CD4-positive, alpha-beta memory T cell (primary cell): ENCODE data around the gene NOL4L. TPM values are rescaled to one million over a fixed set of nuclear protein-coding genes. Genes with fewer than 3 reads are reported as not detected.
A peak's percentile ranks its signal among the peaks of the same experiment; 100 is the strongest.
"Not testable (repeated sequence)": the region's sequence is repeated elsewhere in the genome, so short reads cannot be mapped to it uniquely, and the experiment has no call there.

Experiments
- CTCF ChIA-PET: fragments of 350-600 bp; sonication (Branson Sonifier 250); formaldehyde crosslinking; loops from one replicate; lab custom pipeline; 2021; ENCODE audit warnings: inconsistent platforms; ENCODE audit not compliant: partially characterized antibody; lab: Charles Lee
- POLR2A ChIA-PET: fragments of 350-600 bp; sonication (Branson Sonifier 250); formaldehyde crosslinking; loops from one replicate; lab custom pipeline; 2021; ENCODE audit not compliant: partially characterized antibody; lab: Charles Lee
- DNase-seq, 5 donors: peaks; one replicate each; pipeline versions ENCODE4 v3.0.0 to v3.0.0-alpha.2; 2020 to 2022; ENCODE audit warnings: mixed read lengths in 1 of 5
- H3K27ac ChIP-seq: one replicate; pipeline ENCODE4 v1.7.0; 2013; ENCODE audit warnings: low read depth, low read length
- H3K27me3 ChIP-seq: 2 replicates; pipeline ENCODE4 v1.7.0; 2013; ENCODE audit warnings: mild to moderate bottlenecking, low read length, moderate library complexity; ENCODE audit not compliant: insufficient read depth
- H3K36me3 ChIP-seq: 2 replicates; pipeline ENCODE4 v1.7.0; 2013; ENCODE audit warnings: mild to moderate bottlenecking, low read length, moderate library complexity; ENCODE audit not compliant: insufficient read depth
- H3K4me1 ChIP-seq: 2 replicates; pipeline ENCODE4 v1.7.0; 2013; ENCODE audit warnings: mild to moderate bottlenecking, low read length, moderate library complexity; ENCODE audit not compliant: insufficient read depth
- H3K4me3 ChIP-seq, 2 donors: one replicate each; pipeline ENCODE4 v1.7.0; 2013; ENCODE audit warnings: low read length in 2 of 2, mild to moderate bottlenecking in 1 of 2
- H3K9me3 ChIP-seq, 2 donors: one replicate each; pipeline ENCODE4 v1.7.0; 2013; ENCODE audit warnings: low read length in 2 of 2, control low read depth in 1 of 2; ENCODE audit not compliant: control insufficient read depth in 1 of 2
- H3K27ac Mint-ChIP-seq, 7 donors: one replicate each; pipeline ENCODE4 v1.8.0; 2020 to 2021; ENCODE audit warnings: mixed read lengths in 7 of 7, mild to moderate bottlenecking in 6 of 7, inconsistent platforms in 3 of 7, moderate library complexity in 3 of 7
- H3K27me3 Mint-ChIP-seq, 2 donors: one replicate each; pipeline ENCODE4 v1.8.0; 2020 to 2021; ENCODE audit warnings: mixed read lengths in 2 of 2
- H3K36me3 Mint-ChIP-seq, 2 donors: one replicate each; pipeline ENCODE4 v1.8.0; 2020 to 2021; ENCODE audit warnings: mixed read lengths in 2 of 2, inconsistent platforms in 1 of 2, mild to moderate bottlenecking in 1 of 2
- H3K4me1 Mint-ChIP-seq, 4 donors: one replicate each; pipeline ENCODE4 v1.8.0; 2020 to 2021; ENCODE audit warnings: mixed read lengths in 4 of 4, mild to moderate bottlenecking in 1 of 4
- H3K4me3 Mint-ChIP-seq, 8 donors: one replicate each; pipeline ENCODE4 v1.8.0; 2020 to 2021; ENCODE audit warnings: mixed read lengths in 8 of 8, mild to moderate bottlenecking in 7 of 8, moderate library complexity in 6 of 8, inconsistent platforms in 3 of 8
- H3K9me3 Mint-ChIP-seq, 8 donors: one replicate each; pipeline ENCODE4 v1.8.0; 2020 to 2021; ENCODE audit warnings: mixed read lengths in 8 of 8, mild to moderate bottlenecking in 5 of 8, inconsistent platforms in 3 of 8, moderate library complexity in 1 of 8
- intact Hi-C: fragments of 100-400 bp; cut with micrococcal nuclease; formaldehyde crosslinking; loops from one replicate; pipeline ENCODE4 v1.15.1; 2023
- polyA plus RNA-seq, 2 donors: library from polyadenylated mRNA; unstranded; fragments of 300-500 nt; fragmentation: Illumina TruSeq; gene quantifications; one replicate each; pipeline ENCODE4 v1.2.3, GENCODE V29; 2021
- total RNA-seq, 2 experiments: library from RNA; stranded (reverse); gene quantifications; one replicate each; pipeline ENCODE4 v1.2.3, GENCODE V29; 2021

Gene NOL4L
- total and polyA plus RNA-seq, 4 experiments from 2014 or later: 7.0 to 74.2 (median 47.5) TPM

- peak in 1 of 5 donors; percentile 24 for DNase-seq
- peaks cover 7 to 14% (median 10%) of the 10 kb centered on the region in 4 donors for H3K4me1 Mint-ChIP-seq
- Histone ChIP-seq H3K36me3 (peaks cover 6% of the 10 kb centered on the region), H3K27ac (no peak overlapping the region), H3K4me1 (no peaks in the 10 kb centered on the region), H3K27me3 (no peaks in the 10 kb centered on the region), H3K9me3 (no peaks in the 10 kb centered on the region), H3K4me3 (no peak overlapping the region)
- ChIA-PET POLR2A (interaction anchor here (1.2 kb wide), 1 partner anchor 13 kb away, joined by 3 read pairs; no protein-coding TSS in a partner anchor), CTCF (interaction anchor here (0.7 to 2.3 kb wide), 3 partner anchors 28 to 206 kb away, joined by 3 to 5 read pairs (median 3); partner anchors contain the start of gene C20orf203)
- H3K9me3 Mint-ChIP-seq: no peaks in the 10 kb centered on the region
- no peaks in the 10 kb centered on the region for H3K27me3 Mint-ChIP-seq
- H3K4me3 Mint-ChIP-seq: no peak overlapping the region
- peaks cover 0 to 24% of the 10 kb centered on the region in 2 donors for H3K36me3 Mint-ChIP-seq
- H3K27ac Mint-ChIP-seq: peak overlapping the region in 5 of 7 donors; percentile 11 to 70 (median 36)
- intact Hi-C loops: no loop called here
Measured at GRCh38 chr20:32467506-32468312, 117.4 kb downstream of the NOL4L start.

GRCh38 chr20:32466739-32467505 is 118.2 kb downstream of the NOL4L start:
- Mint-ChIP-seq H3K27me3 (no peaks in the 10 kb centered on the region), H3K36me3 (peaks cover 0 to 30% of the 10 kb centered on the region in 2 donors), H3K9me3 (no peaks in the 10 kb centered on the region), H3K4me3 (no peak overlapping the region), H3K4me1 (peaks cover 7 to 14% (median 10%) of the 10 kb centered on the region in 4 donors), H3K27ac (peak overlapping the region in 4 of 7 donors; percentile 11 to 70 (median 37))
- peak in 1 of 5 donors; percentile 17 for DNase-seq
- no peak overlapping the region for H3K27ac ChIP-seq
- CTCF ChIA-PET: no interaction called here
- POLR2A ChIA-PET: interaction anchor here (1.2 kb wide), 1 partner anchor 13 kb away, joined by 3 read pairs; no protein-coding TSS in a partner anchor
- no peaks in the 10 kb centered on the region for H3K36me3 ChIP-seq
- no peaks in the 10 kb centered on the region for H3K4me1 ChIP-seq
- no peaks in the 10 kb centered on the region for H3K9me3 ChIP-seq
- H3K4me3 ChIP-seq: no peak overlapping the region
- intact Hi-C loops: no loop called here
- no peaks in the 10 kb centered on the region for H3K27me3 ChIP-seq

- peak overlapping the region in 1 of 7 donors; percentile 61 for H3K27ac Mint-ChIP-seq
- peaks cover 0 to 27% of the 10 kb centered on the region in 2 donors for H3K36me3 Mint-ChIP-seq
- H3K4me3 ChIP-seq, H3K4me1 ChIP-seq, H3K4me1 Mint-ChIP-seq, H3K9me3 Mint-ChIP-seq, H3K36me3 ChIP-seq, H3K4me3 Mint-ChIP-seq, intact Hi-C loops, CTCF ChIA-PET, H3K9me3 ChIP-seq, H3K27me3 Mint-ChIP-seq, H3K27me3 ChIP-seq, H3K27ac ChIP-seq: not testable (repeated sequence)
- POLR2A ChIA-PET: interaction anchor here (1.1 to 1.2 kb wide), 2 partner anchors 12 to 17 kb away, joined by 3 to 4 read pairs; no protein-coding TSS in a partner anchor
- peak in 1 of 5 donors; percentile 1 for DNase-seq
Measured at GRCh38 chr20:32465901-32466675, 119.0 kb downstream of the NOL4L start.

GRCh38 chr20:32465092-32465900 is 119.8 kb downstream of the NOL4L start:
- ChIA-PET POLR2A (interaction anchor here (1.1 kb wide), 1 partner anchor 16 kb away, joined by 4 read pairs; no protein-coding TSS in a partner anchor), CTCF (no interaction called here)
- no peaks in the 10 kb centered on the region for H3K4me1 ChIP-seq
- Mint-ChIP-seq H3K4me1 (peaks cover 1 to 4% (median 3%) of the 10 kb centered on the region in 4 donors), H3K9me3 (no peaks in the 10 kb centered on the region), H3K27ac (peak overlapping the region in 4 of 7 donors; percentile 51 to 74 (median 66)), H3K27me3 (no peaks in the 10 kb centered on the region), H3K36me3 (peaks cover 0 to 26% of the 10 kb centered on the region in 2 donors), H3K4me3 (no peak overlapping the region)
- intact Hi-C loops: no loop called here
- DNase-seq: peak in 1 of 5 donors; percentile 12
- H3K27ac ChIP-seq: no peak overlapping the region
- no peak overlapping the region for H3K4me3 ChIP-seq
- H3K9me3 ChIP-seq: no peaks in the 10 kb centered on the region
- H3K36me3 ChIP-seq: no peaks in the 10 kb centered on the region
- H3K27me3 ChIP-seq: no peaks in the 10 kb centered on the region

GRCh38 chr20:32464401-32465091 is 120.6 kb downstream of the NOL4L start:
- Mint-ChIP-seq H3K9me3 (no peaks in the 10 kb centered on the region), H3K4me3 (no peak overlapping the region), H3K27ac (peak overlapping the region in 4 of 7 donors; percentile 29 to 74 (median 34)), H3K36me3 (peaks cover 0 to 26% of the 10 kb centered on the region in 2 donors), H3K4me1 (peaks cover 0 to 7% (median 0%) of the 10 kb centered on the region in 4 donors), H3K27me3 (no peaks in the 10 kb centered on the region)
- ChIA-PET POLR2A (no interaction called here), CTCF (no interaction called here)
- Histone ChIP-seq H3K9me3 (no peaks in the 10 kb centered on the region), H3K4me1 (no peaks in the 10 kb centered on the region), H3K4me3 (no peak overlapping the region), H3K27ac (no peak overlapping the region), H3K27me3 (no peaks in the 10 kb centered on the region), H3K36me3 (peaks cover 4% of the 10 kb centered on the region)
- intact Hi-C loops: no loop called here
- DNase-seq: no peak
